ENCODE data around the gene OSBPL9.

DNA sequence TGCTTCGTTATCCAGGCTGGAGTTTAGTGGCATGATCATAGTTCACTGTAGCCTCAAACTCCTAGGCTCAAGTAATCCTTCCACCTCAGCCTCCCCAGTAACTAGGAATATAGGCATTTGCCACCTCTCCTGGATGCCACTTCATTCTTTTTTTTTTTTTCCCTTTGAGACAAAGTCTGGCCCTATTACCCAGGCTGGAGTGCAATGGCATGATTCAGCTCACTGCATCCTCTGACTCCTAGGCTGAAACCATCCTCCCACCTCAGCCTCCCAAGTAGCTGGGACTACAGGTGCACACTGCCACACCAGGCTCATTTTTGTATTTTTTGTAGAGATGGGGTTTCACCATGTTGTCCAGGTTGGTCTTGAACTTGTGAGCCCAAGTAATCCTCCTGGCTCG, 19.3 kb downstream of the OSBPL9 start:
- TF ChIP-seq CTCF (IDR thresholded peaks at IDR 0.05) (no peak), EZH2 (IDR thresholded peaks at IDR 0.05; ENCODE audit: borderline replicate concordance, insufficient read depth, low read depth, low read length, poor library complexity, severe bottlenecking) (no peak)

Data from B cell (primary cell).